Endothelial cell of umbilical vein (primary cell): ENCODE measurements around the gene PPTC7. TPM values are rescaled to one million over a fixed set of nuclear protein-coding genes. Genes with fewer than 3 reads are reported as not detected.
"Not testable (repeated sequence)": the region's sequence is repeated elsewhere in the genome, so short reads cannot be mapped to it uniquely, and the experiment has no call there.

ENCODE experiments used
- BruUV-seq: library from RNA; stranded (reverse); fragments of 400-500 nt; replicated peaks from 2 replicates; lab custom pipeline; 2021; lab: Mats Ljungman, UMichigan
- CTCF ChIA-PET: fragments of 300-600, 350-600 bp; sonication (Branson Sonifier 250); formaldehyde crosslinking; loops from one replicate; lab custom pipeline; 2021; ENCODE audit warnings: antibody characterized with exemption, inconsistent platforms; lab: Charles Lee
- POLR2A ChIA-PET: fragments of 300-600, 350-600 bp; sonication (Branson Sonifier 250); formaldehyde crosslinking; loops from one replicate; lab custom pipeline; 2021; ENCODE audit warnings: antibody characterized with exemption, inconsistent platforms; lab: Charles Lee
- DNase-seq: peaks from one replicate; pipeline ENCODE4 v3.0.0-alpha.2; 2011; ENCODE audit warnings: low read depth, low spot score
- FAIRE-seq: peaks from 2 replicates; lab custom pipeline; 2011; peaks lifted over from hg19 to GRCh38; lab: Jason Lieb, UNC
- H2AFZ ChIP-seq: 2 replicates; pipeline ENCODE4 v1.6.0; 2012; ENCODE audit warnings: low read depth, low read length, control low read depth, inconsistent platforms
- H3K27ac ChIP-seq: 2 replicates; pipeline ENCODE4 v1.5.1; 2011; ENCODE audit warnings: low read depth, mild to moderate bottlenecking, control low read depth, low read length, moderate library complexity; ENCODE audit not compliant: insufficient read depth
- H3K27me3 ChIP-seq, 2 experiments: 2 replicates each; pipeline versions ENCODE4 v1.6.0 to v1.6.1; 2011; ENCODE audit warnings: low read length in 2 of 2, mixed read lengths in 1 of 2; ENCODE audit not compliant: control insufficient read depth in 2 of 2, insufficient read depth in 2 of 2
- H3K36me3 ChIP-seq, 2 experiments: 2 replicates in 1 of 2; 3 replicates in 1 of 2; pipeline ENCODE4 v1.5.1; 2011; ENCODE audit warnings: low read length in 2 of 2, mild to moderate bottlenecking in 1 of 2, moderate library complexity in 1 of 2; ENCODE audit not compliant: control insufficient read depth in 2 of 2, insufficient read depth in 2 of 2; ENCODE audit errors: extremely low read depth in 1 of 2
- H3K4me1 ChIP-seq: 3 replicates; pipeline ENCODE4 v1.5.1; 2011; ENCODE audit warnings: mild to moderate bottlenecking, low read length; ENCODE audit not compliant: control insufficient read depth, insufficient read depth; ENCODE audit errors: extremely low read depth
- H3K4me2 ChIP-seq: 2 replicates; pipeline ENCODE4 v1.6.1; 2011; ENCODE audit warnings: low read length, control low read depth, mixed read lengths; ENCODE audit not compliant: insufficient read depth
- H3K4me3 ChIP-seq, 3 experiments: fragments of 200-600 bp in 1 of 3; sonication (generic), shearing (Covaris generic) in 1 of 3; replicated peaks in 1 of 3; 2 replicates each; pipeline ENCODE4 v1.5.1; 2011 to 2016; ENCODE audit warnings: control low read depth in 3 of 3, low read length in 3 of 3, mild to moderate bottlenecking in 2 of 3, inconsistent platforms in 1 of 3, low read depth in 1 of 3, moderate library complexity in 1 of 3; ENCODE audit not compliant: insufficient read depth in 1 of 3
- H3K79me2 ChIP-seq: 2 replicates; pipeline ENCODE4 v1.6.0; 2012; ENCODE audit warnings: low read length, inconsistent platforms; ENCODE audit not compliant: control insufficient read depth, insufficient read depth
- H3K9ac ChIP-seq: replicated peaks from 2 replicates; pipeline ENCODE3; 2011; ENCODE audit warnings: low read length, control low read depth; ENCODE audit not compliant: insufficient read depth; ENCODE audit errors: extremely low read depth
- H3K9me1 ChIP-seq: replicated peaks from 3 replicates; pipeline ENCODE4 v1.6.0; 2011; ENCODE audit warnings: mild to moderate bottlenecking, low read length; ENCODE audit not compliant: control insufficient read depth, insufficient read depth; ENCODE audit errors: extremely low read depth
- H3K9me3 ChIP-seq: replicated peaks from 2 replicates; pipeline ENCODE4 v1.5.1; 2012; ENCODE audit warnings: low read length, inconsistent platforms; ENCODE audit not compliant: control insufficient read depth, insufficient read depth
- H4K20me1 ChIP-seq: replicated peaks from 2 replicates; pipeline ENCODE3; 2011; ENCODE audit warnings: mild to moderate bottlenecking, low read length; ENCODE audit not compliant: control insufficient read depth, insufficient read depth; ENCODE audit errors: extremely low read depth
- EZH2 ChIP-seq: IDR thresholded peaks from 2 replicates; pipeline ENCODE4 v1.6.1; 2012; ENCODE audit warnings: borderline replicate concordance, low read depth, mild to moderate bottlenecking, moderate library complexity, low read length, inconsistent platforms; ENCODE audit not compliant: severe bottlenecking
- FOS ChIP-seq: IDR thresholded peaks from 2 replicates; pipeline ENCODE4 v1.6.1; 2011; ENCODE audit warnings: mild to moderate bottlenecking, low read length, moderate library complexity, borderline replicate concordance; ENCODE audit not compliant: insufficient read depth
- GATA2 ChIP-seq: IDR thresholded peaks from 2 replicates; pipeline ENCODE4 v1.7.0; 2011; ENCODE audit warnings: low read depth, mild to moderate bottlenecking, moderate library complexity, mixed read lengths, low read length; ENCODE audit not compliant: insufficient read length, insufficient read depth
- MYC ChIP-seq: IDR thresholded peaks from one replicate; pipeline ENCODE4 v1.6.1; 2011; ENCODE audit warnings: mild to moderate bottlenecking, low read depth, low read length
- dilution Hi-C: fragments of 300-500 bp; cut with MboI; formaldehyde crosslinking; loops from one replicate; pipeline ENCODE4 v1.15.0; 2019; ENCODE audit warnings: low sequenced_read_pairs; ENCODE audit not compliant: extremely low pct_ligation_motif_present
- intact Hi-C: fragments of 100-400 bp; cut with micrococcal nuclease; formaldehyde crosslinking; loops from one replicate; pipeline ENCODE4 v1.10.0; 2022
- polyA plus RNA-seq, 4 experiments: library from polyadenylated mRNA; depleted of rRNA in 3 of 4; stranded (reverse) in 3 of 4; unstranded in 1 of 4; fragments of >200 nt; gene quantifications; 2 replicates each; pipeline versions ENCODE4 v1.2.1 to v1.2.3, GENCODE V29; 2011 to 2012; ENCODE audit warnings: missing spikeins in 1 of 4
- total RNA-seq: library from RNA; stranded (reverse); gene quantifications from 2 replicates; pipeline ENCODE4 v1.2.3, GENCODE V29; 2021
- TF ChIP-seq, protein P1 (sequence below): IDR thresholded peaks from 2 replicates; pipeline ENCODE4 v1.6.1; 2011; ENCODE audit not compliant: insufficient read depth, insufficient read length

The PPTC7 gene
- total and polyA plus RNA-seq, 2 donors (not counting 3 experiments of a cell fraction or from before 2014, with no cell fraction given): 8.4 to 15.2 TPM

- BruUV-seq: no TSS peak
- intact Hi-C loops (no loop called here), dilution Hi-C loops (no loop called here)
- DNase-seq (no peak), FAIRE-seq (no peak)
- TF ChIP-seq FOS (no peak), EZH2 (no peak), MYC (no peak), GATA2 (no peak)
- TF ChIP-seq, protein P1, sequence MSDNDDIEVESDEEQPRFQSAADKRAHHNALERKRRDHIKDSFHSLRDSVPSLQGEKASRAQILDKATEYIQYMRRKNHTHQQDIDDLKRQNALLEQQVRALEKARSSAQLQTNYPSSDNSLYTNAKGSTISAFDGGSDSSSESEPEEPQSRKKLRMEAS: no peak
- no peaks in the 10 kb centered on the region for H3K27me3 ChIP-seq
- ChIA-PET CTCF (interaction anchor here (1.2 to 1.9 kb wide), 3 partner anchors 9 to 25 kb away, joined by 5 to 9 read pairs (median 7); no protein-coding TSS in a partner anchor), POLR2A (no interaction called here)
- H3K79me2 ChIP-seq: peaks cover 86% of the 10 kb centered on the region
- no peak overlapping the region for H3K4me2 ChIP-seq
- no peak overlapping the region for H3K27ac ChIP-seq
- H3K9me1 ChIP-seq: no peaks in the 10 kb centered on the region
- peaks cover 13% of the 10 kb centered on the region for H3K4me1 ChIP-seq
- peaks cover 3% of the 10 kb centered on the region for H3K9me3 ChIP-seq
- H3K9ac ChIP-seq: no peak overlapping the region
- no peaks in the 10 kb centered on the region for H4K20me1 ChIP-seq
- H2AFZ ChIP-seq: no peak overlapping the region
- H3K36me3 ChIP-seq: no peaks in the 10 kb centered on the region
- H3K4me3 ChIP-seq: no peak overlapping the region
These were observed 7.8 kb downstream of the PPTC7 start for GRCh38 chr12:110575326-110575725.

- H4K20me1 ChIP-seq, DNase-seq, H3K9ac ChIP-seq, H3K27ac ChIP-seq, H3K36me3 ChIP-seq, POLR2A ChIA-PET, H3K9me1 ChIP-seq, H3K9me3 ChIP-seq, FAIRE-seq, intact Hi-C loops, H3K27me3 ChIP-seq, dilution Hi-C loops, H3K4me3 ChIP-seq, BruUV-seq, H2AFZ ChIP-seq, H3K4me2 ChIP-seq: not testable (repeated sequence)
- CTCF ChIA-PET: interaction anchor here (1.2 to 1.9 kb wide), 3 partner anchors 9 to 25 kb away, joined by 5 to 9 read pairs (median 7); no protein-coding TSS in a partner anchor
- Histone ChIP-seq H3K79me2 (peaks cover 82% of the 10 kb centered on the region), H3K4me1 (peaks cover 13% of the 10 kb centered on the region)
These were observed 8.3 kb downstream of the PPTC7 start for GRCh38 chr12:110574717-110575230.
